T-helper 2 cell (primary cell): ENCODE data around the gene CDK1.
A peak's percentile ranks its signal among the peaks of the same experiment; 100 is the strongest.

Experiments used
- DNase-seq, 5 experiments: peaks; one replicate each; pipeline versions ENCODE4 v3.0.0 to v3.0.0-alpha.2; 2012 to 2022
- total RNA-seq, 2 donors: gene quantifications; one replicate each; lab custom pipeline; 2026; lab: John Stamatoyannopoulos, UW

The CDK1 gene
- 2.8 to 6.5 reads per million in 2 donors for total RNA-seq

- DNase-seq = peak; percentile 77 to 99 (median 90)
Observed at GRCh38 chr10:60778214-60778970, at the start of gene CDK1. Gene CDK1 (plus strand): TSS chr10:60778478. CDS start chr10:60780166, 1,688 bp downstream.

- no peak for DNase-seq
Observed at GRCh38 chr10:60729106-60729505, 49.2 kb upstream of the CDK1 start.

GRCh38 chr10:60731134-60731885, 47.0 kb upstream of the CDK1 start:
- DNase-seq = peak in 1 of 5 experiments; percentile 74

GRCh38 chr10:60732198-60732806, 46.0 kb upstream of the CDK1 start:
- DNase-seq = peak in 2 of 5 experiments; percentile 5 to 75

- peak; percentile 25 to 47 (median 36) for DNase-seq
Observed at GRCh38 chr10:60732807-60733516, 45.3 kb upstream of the CDK1 start.

- DNase-seq = no peak
Observed at GRCh38 chr10:60733517-60733822, 44.8 kb upstream of the CDK1 start.

- DNase-seq = no peak
Observed at GRCh38 chr10:60733826-60734225, 44.5 kb upstream of the CDK1 start.

GRCh38 chr10:60734226-60734625, 44.1 kb upstream of the CDK1 start:
- no peak for DNase-seq

- no peak for DNase-seq
Observed at GRCh38 chr10:60735244-60735643, 43.0 kb upstream of the CDK1 start.

- DNase-seq = no peak
Observed at GRCh38 chr10:60737242-60737641, 41.0 kb upstream of the CDK1 start.

- no peak for DNase-seq
Observed at GRCh38 chr10:60739558-60739957, 38.7 kb upstream of the CDK1 start.

- DNase-seq = no peak
Observed at GRCh38 chr10:60742512-60742911, 35.8 kb upstream of the CDK1 start.

GRCh38 chr10:60747817-60748469, 30.3 kb upstream of the CDK1 start:
- DNase-seq = no peak

- no peak for DNase-seq
Observed at GRCh38 chr10:60753152-60753551, 25.1 kb upstream of the CDK1 start.

- no peak for DNase-seq
Observed at GRCh38 chr10:60753817-60754216, 24.5 kb upstream of the CDK1 start.

GRCh38 chr10:60757420-60757895, 20.8 kb upstream of the CDK1 start:
- DNase-seq = no peak

GRCh38 chr10:60759181-60759580, 19.1 kb upstream of the CDK1 start:
- DNase-seq = no peak

GRCh38 chr10:60760711-60761210, 17.5 kb upstream of the CDK1 start:
- DNase-seq = no peak

GRCh38 chr10:60762554-60762953, 15.7 kb upstream of the CDK1 start:
- no peak for DNase-seq

- no peak for DNase-seq
Observed at GRCh38 chr10:60767424-60767823, 10.9 kb upstream of the CDK1 start.

- no peak for DNase-seq
Observed at GRCh38 chr10:60769406-60769805, 8.9 kb upstream of the CDK1 start.

GRCh38 chr10:60777696-60778213, 523 bp upstream of the CDK1 start:
- no peak for DNase-seq
